GM18511 (cell line): ENCODE measurements around the gene CRABP2.

ENCODE experiments used
- ATAC-seq: cut with Tn5 transposase; IDR thresholded peaks from one replicate; pipeline ENCODE4 v1.9.1; 2021; ENCODE audit warnings: mild to moderate bottlenecking, moderate library complexity; ENCODE audit not compliant: unreplicated experiment

CRABP2 gene

DNA sequence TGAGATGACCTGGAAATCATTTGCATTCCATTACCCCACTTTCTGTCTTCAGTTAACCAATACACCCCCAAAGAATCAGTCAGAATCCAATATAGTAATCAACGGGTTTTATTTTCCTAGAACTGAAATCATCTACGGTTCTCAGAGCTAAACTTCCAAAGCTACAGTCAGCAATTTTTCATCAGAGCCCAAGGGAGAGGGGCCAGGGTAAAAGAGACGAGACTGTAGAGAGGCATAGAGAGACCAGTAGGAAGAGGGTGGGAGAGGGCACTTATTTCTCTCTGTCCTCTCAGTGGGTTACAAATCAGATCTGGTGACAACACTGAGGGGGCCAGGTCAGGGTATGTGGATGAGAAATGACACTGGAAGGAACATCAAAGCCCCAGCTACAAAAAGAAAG is 36.6 kb upstream of the CRABP2 start:
- ATAC-seq: no peak

DNA sequence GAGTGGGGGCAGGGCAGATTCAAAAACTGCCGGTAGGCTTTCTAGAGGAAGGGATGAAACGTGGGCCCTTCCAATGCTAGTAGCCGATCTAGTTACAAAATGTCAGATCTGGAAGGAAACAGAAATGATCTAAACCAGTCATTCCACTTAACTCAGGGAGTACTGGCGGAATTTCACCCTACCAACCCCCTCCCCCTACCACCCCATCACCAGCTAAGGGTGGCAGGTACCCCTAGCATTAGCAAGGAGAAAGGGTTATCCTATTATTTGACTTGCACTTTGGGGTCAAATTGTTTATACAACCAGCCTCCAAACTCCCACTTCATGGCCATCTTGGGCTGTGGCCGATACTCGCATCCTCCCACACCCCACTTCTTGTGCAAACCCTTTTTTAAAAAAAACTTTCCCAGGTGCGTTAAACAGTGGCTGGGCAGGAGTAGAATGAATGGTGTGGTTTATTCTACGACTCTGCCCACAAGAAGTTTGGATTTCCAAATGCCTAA is 36.1 kb upstream of the CRABP2 start:
- ATAC-seq: no peak

DNA sequence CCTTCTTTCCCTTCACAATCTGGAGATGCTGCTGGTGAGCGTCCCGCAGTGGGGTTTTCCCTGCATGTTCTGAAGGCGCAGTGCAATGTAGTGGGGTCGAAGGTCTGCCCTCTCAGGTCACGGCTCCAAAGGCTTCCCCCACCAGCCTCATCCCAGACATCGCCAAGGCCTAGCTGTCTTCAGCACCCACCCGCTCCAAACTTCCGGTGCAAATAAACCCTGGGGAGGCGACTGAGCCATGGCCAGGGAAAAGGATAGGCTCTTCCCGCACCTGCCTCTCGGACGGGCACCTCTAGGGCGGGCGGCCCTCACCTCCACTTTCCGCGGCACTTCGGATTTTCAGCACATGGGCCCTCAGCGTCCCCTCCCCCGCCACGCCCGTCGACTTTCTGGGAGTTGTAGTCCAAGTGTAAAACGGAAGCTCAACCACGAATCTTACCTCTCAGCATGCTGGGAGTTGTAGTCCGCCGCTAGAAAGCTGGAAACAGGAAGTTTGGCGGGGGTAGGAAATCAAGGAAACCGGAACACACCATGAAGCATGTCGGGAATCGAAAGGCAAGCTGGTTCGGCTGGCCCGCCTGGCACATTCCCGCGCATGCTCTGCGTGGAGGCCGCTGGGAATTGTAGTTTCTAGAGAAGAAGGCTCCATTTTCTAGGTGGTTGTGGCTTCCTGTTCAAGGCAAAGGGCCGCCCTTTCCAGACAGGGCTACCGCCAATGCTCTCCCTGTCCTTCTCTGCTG is 35.5 kb upstream of the CRABP2 start, which contains the start of gene MRPL24:
TSS of gene MRPL24 (minus strand) at position 348 of the 740 bp plus-strand sequence. CDS start 2,384 bp downstream, outside the sequence.
- ATAC-seq: peak; percentile 90

DNA sequence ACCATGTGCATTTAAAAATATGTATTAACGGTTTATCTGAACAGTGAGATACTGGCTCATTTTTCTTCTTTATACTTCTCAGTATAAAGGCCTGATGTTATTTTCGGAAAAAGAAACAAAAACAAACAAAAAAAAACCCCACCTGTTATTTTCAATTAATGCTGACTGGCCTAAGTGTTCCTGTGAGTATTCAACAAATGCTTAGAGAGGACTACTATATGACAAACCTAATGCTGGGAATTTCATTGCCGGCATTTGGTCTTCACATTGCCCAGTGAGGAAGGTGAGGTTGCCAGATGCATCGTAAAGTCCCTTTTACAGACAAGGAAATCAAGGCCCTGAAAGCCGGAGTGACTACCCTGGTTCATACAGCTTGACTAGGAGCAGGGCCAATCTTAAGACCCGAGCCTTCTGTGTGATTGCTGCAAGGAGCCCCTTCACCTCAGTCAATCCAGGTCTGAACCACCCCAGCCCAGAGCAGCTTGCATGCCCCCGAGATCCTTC is 34.9 kb upstream of the CRABP2 start:
- peak; percentile 3 for ATAC-seq

DNA sequence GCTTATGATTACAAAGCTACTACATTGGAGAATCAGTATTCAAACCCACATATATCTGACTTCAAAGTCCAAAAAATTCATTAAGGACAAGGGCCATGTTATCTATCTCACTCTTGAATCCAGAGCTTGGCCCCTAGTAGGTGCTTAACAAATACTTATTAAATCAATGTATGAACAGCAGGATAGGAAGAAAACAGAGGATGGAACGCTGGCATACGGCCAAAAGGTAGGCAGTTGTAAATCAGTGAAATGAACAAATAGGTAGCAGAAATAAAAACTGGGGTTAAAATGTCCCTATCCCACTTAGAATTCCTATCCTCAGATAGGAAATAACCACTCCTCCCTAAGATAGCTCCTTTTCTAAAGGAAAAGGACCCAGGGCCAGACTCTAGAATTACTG is 33.5 kb upstream of the CRABP2 start:
- ATAC-seq: no peak

DNA sequence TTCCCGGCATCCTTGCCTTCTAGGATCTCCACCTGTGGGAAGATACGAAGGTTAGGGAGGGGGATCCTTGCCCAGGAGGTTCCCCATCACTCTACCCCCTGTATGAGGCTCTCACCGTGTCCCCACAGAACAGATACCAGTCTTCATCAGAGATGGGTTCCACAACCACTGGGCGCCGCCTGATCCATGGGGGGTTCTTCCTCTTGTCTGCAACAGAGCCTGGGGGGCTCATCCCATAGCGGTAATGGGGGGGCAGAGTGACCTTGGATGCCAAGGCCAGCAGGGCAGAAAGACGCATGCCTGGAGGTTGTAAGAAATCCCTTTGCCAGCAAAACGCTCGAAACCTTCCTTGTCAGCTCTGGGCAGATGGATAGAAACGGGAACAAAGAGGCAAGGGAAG is 33.0 kb upstream of the CRABP2 start:
- no peak for ATAC-seq

DNA sequence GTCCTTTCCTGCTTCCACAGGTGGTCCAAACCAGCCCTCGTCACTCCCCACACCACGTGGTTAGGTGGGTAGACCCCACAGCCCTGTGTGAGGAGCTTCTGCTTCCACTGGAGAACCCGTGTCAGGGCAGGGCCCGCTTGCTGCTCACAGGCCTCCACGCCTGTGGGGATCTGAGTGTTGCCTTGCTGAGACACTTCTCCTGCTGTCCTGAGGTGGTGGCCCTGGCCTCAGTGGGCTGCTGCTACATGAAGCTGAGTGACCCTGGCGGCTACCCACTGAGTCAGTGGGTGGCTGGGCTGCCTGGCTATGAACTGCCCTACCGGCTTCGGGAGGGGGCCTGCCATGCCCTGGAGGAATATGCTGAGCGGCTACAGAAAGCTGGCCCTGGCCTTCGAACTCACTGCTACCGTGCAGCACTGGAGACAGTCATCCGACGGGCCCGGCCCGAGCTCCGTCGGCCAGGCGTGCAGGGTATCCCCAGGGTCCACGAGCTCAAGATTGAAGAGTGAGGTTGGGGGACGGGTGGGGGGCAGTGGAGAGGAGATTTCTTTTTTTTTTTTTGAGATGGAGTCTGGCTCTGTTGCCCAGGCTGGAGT is 28.7 kb upstream of the CRABP2 start:
- ATAC-seq: no peak

DNA sequence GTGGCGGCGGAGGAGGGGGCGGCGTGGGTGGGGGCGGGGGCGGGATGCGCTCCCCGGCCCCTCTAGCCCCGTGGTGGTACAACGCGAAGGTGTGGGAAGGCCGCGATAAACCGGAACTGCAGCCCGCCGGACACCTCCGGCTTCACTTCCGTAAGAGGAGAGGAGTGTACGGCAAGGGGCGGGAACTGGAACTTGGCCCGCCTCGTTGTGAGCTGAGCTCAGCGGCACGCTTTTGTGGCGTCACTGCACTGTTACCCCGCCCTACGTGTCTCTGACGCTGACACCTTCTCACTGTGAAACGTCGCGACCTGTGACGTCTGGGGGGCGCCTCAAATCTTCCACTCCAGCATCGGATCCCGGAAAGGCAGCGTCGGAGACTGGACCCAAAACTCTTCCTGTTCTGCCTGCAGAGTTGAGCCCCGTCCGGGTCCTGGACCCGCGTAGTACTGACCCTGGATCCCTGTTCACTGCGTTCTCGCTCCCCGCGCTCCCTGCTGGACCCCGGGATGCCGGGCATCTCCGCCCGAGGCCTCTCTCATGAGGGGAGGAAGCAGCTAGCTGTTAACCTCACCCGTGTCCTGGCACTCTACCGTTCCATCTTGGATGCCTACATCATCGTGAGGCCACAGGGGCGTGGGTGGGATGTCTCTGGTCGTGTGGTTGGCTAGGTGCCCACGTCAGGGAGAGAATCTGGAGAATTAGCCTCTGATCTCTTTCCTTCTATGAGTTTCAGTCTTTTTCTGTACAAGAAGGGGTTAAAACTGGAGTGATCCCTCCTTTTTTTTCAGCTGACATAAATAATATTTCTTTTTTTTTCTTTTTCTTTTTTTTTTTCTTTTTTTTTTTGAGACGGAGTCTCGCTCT is 23.4 kb upstream of the CRABP2 start, which contains the start of gene ISG20L2:
TSS of gene ISG20L2 (minus strand) at position 168 of the 864 bp plus-strand sequence. CDS start 1,114 bp downstream, outside the sequence.
- peak; percentile 93 for ATAC-seq

DNA sequence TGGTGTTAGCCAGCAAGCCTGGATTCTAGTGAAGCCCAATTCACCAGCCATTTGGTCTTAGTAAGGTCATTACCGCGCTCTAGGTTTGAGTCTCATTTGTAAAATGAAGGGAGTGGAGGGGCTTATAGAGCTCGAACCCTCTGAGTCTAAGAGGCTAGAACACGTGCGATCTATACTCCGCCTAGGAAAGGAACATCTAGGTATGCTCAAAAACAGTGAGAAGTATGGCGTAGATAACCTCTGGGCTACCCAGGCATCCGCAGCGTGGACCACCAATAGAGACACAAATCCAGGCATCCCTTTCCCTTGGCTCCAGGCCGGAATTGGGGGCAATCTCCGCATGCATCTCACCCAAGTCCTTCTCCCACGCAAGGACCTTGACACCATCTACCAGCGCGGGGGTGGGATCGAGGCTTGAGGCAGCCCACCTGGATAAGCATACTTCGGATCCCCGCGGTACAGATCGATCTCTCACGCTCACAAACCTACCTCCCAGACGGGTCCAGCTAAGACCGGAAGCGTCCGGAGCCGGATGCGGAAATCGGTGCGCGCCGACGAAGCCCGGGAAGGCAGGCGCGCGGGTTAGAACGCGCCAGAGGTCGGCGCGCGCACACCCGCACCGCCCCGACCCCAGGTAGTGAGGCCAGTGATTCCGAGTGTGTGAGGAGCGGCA is 22.7 kb upstream of the CRABP2 start, which contains the start of gene METTL25B:
TSS of gene METTL25B (plus strand) at position 544 of the 673 bp plus-strand sequence. CDS start 636 bp downstream, outside the sequence.
- peak; percentile 77 for ATAC-seq

DNA sequence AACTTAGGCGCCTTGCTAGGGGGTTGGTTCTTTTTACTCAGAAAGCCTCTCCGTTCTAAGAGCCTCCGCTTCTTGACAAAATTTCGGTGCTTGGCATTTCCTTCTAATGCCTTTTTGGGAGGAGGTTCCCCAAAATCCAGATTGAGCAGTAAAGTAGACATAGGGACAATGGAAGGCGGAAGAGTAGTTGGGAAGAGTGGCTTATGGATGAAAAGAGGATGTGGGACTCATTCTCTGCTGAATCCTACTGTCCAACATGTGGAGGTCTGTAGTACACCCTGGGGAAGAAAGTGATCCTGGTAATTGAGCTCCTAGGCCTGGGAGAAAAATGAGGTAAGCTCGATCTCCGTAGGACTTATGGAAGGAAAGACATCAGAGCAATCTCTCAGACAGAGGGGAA is 22.1 kb upstream of the CRABP2 start:
- ATAC-seq: no peak

DNA sequence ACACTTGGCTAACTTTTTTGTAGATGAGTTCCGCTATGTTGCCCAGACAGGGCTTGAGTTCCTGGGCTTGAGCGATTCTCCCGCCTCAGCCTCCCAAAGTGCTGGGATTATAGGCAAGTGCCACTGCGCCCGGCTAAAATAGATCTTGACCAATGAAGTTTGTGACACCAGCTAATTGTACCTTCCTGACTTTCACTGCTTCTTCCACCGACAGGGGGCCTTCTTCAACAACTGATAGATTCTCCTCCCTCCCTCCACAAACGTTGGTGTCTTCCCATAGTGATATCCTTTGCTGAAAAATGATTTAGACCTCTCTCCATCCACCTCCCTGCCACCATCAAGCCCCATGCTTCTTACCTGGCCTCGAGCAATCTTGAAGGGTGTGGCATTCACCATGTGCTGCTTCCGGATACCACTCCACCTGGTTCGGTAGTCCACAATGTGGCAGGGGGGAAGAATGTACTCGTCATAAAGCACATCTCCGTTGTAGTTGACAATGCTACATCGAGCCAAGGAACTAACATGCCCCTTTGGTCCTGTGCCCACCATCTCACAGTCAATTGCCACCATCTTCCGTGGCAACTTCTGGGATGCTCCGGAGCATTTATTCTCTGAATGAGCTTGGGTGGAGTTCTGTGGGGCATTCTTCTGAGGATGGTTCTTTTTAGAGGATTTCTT is 21.3 kb upstream of the CRABP2 start:
- no peak for ATAC-seq

DNA sequence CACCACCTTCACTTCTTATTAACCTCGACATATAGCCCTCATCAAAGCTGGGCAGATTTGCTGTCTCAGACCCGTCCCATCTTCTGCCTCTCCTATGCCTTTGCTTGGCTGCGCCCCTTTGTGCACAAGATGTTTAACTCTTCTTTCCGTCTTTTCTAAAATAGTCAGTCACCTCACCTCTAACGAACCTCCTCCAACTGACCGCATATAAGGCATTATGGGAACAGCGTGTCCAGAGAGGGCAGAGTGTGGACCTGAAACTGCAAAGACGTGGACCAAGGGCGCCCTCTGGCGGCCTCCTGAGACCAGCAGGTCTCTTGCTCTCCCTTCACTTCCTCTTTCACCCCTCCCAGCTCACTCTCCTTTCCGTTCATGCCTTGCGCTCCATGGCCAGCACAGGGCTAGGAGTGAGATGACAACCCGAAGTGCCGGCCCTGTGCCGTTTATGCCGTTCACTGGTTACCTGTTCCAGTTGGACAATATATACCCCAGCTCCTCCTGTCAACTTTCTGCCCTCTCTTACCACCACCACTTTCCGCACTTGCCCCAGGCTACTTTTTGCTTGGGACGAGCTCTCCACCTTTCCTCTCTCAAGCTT is 20.4 kb upstream of the CRABP2 start:
- ATAC-seq: peak; percentile 32

DNA sequence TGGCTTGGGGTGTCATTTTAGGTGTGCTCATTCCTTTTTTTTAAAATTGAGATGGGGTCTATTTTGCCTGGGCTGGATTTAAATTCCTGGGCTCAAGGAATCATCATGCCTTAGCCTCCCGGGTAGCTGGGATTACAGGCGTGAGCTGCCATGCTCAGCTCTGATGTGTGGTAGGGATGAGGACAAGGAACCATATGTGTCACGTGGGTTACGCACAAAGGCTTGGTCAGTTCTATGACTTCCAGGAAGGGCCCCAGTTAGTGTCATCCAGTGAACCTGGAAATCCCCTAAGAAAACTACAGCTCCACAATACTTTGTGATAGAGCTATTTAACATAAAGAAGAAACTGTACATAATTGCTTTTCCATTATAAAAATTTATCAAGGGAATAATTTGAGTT is 16.2 kb upstream of the CRABP2 start:
- ATAC-seq: no peak

DNA sequence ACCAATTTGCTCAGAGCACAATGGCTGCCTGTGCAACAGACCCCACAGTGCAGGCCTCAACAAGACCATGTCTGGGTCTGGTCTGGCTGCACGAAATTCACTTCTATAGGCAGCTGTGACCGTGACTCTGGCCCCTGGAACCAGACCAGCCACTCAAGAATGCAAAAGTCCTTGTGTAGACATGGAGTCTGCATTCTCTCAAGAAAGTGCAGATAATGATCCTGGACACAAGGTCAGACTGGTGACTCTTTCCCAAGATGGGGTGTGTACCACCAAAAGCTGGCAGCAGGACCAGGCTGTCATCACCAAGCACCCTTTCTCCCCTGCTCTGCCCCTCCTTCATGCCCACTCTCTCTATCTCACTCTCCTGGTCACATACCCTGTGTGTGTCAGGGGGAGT is 15.7 kb upstream of the CRABP2 start:
- ATAC-seq: no peak

DNA sequence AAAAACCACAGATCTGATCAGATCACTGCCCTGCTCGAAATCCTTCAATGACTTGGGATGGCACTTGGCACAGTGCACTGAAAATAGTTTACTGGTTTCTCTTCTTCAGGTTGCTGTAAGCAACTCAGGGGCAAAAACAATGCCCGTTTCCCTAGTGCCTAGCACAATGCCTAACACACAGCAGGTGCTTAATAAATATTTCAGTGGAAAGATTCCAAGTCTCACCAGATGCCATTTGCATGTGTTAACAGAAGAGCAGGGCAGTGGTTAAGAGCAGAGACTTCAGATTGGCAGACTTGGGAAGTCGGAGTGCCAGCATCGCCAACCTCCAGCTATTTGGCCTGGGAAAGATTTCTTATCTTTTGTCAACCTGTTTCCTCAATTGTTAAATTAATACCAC is 12.0 kb upstream of the CRABP2 start:
- no peak for ATAC-seq

DNA sequence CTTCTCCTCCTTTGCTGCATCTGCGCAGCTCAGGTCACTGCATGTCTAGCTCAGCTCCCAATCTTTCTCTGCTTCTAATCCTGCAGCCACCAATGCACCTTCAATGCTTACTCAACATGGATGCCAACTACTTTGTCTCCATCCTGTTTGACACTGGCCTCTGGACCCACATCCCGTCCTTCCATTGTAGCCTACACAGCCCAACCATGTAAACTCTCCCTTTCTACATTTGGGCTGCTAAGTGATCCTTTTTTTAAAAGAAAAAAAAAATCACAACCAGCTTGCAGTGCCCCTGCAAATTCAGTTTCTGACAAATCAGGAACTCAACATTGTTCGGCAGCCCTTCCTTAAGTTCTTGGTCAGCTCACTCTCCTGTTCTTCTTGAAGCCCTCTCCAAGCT is 9.4 kb upstream of the CRABP2 start:
- no peak for ATAC-seq

DNA sequence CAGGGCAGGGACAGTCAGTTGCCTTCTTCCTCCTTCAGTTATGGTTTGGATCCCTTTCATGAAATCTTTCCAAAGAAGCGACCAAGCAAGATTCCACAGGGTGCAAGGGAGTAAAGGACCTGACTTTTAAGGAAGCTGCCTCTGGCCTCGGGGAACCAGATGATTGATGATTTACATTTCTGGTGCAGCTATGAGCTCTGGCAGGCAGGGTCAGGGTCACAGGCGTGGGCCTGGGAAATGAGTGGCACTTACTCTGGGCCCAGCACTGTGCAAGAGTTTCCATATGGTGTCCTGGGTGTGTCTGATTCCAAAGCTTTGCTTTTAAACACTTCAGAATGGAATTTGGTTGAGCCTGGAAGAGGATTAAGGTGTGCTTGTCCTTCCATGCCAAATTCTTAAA is 7.2 kb upstream of the CRABP2 start:
- ATAC-seq: no peak

DNA sequence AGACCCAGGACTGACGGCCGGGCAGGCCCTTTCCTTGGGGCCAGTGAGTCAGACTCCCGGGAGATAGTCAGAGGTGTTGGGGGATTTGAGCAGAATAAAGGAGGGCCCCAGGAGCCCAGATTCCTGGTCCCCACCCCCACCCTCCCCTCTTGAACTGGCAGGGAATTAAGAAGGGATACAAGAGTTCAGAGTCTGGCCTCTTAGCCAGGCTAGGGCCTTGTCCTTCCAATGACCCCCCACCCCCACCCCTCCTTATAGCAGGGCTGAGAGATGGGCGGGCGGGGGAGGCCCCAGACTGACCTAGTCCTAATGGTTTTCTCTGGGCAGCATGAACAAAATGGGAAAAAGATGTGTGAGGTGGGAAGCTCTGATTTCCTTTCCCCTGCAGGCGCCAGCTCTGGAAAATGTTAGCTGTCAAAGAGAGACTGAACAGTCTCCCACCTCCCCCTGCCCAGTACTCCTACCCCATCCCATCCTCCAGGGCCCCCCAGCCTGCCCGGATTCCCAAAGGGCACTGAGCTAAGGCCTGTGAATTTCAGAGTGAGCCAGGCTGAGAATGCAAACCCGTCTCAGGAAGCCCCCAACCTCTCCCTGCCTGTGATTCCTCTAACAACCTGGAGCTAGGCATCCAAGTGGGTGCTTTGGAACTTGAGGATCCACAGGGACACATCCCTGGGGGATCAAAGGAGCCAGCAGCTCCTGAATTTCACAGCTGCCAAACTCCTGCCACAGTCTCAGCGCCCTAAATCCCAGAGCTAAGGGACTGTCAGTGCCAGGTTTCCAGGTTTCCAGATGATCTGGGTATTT is 5.8 kb upstream of the CRABP2 start:
- ATAC-seq: no peak
